ENCODE data around the gene STUM.

STUM gene

GRCh38 chr1:226643611-226644540 lies 95.3 kb downstream of the STUM start:
- no peak for DNase-seq (ENCODE audit: low read depth)
- H3K4me3 ChIP-seq (ENCODE audit: low read depth, low read length): no peak overlapping the region

DNA sequence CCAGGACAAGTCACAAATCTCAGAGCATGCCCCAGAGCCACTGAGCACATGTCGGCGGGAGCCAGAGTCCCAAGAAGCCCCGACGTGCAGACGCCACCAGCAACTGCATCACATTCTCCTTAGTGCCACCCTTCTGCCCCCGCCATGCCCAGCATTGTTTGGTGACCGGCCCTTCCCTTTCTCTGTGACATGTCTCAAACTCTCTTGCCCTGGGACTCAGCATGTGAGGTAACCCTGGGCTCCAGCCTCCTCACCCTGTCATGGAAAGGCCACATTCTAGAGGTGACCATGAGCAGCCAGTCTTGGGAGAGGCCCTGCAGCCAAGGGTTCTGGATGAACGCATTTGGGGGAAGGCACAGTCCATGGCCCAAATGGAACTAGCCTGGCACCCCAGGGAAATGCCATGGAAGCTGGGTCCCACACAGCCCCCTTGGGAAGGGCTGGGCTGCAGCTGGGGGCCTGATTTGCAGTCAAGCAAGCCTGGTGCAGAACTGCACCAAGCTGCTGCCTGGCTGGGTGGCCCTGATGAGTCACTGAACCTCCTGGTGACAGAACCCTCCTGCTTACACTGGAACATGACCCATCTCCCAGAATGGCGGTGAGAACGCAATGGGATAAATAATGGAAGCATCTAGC lies 96.1 kb downstream of the STUM start:
- DNase-seq (ENCODE audit: low read depth): no peak
- no peak overlapping the region for H3K4me3 ChIP-seq (ENCODE audit: low read depth, low read length)

GRCh38 chr1:226645279-226645976 lies 96.9 kb downstream of the STUM start:
- no peak for DNase-seq (ENCODE audit: low read depth)
- no peak overlapping the region for H3K4me3 ChIP-seq (ENCODE audit: low read depth, low read length)

- DNase-seq (ENCODE audit: low read depth): no peak
- H3K4me3 ChIP-seq (ENCODE audit: low read depth, low read length): no peak overlapping the region
These were observed 97.7 kb downstream of the STUM start for GRCh38 chr1:226646026-226646869.

- no peak for DNase-seq (ENCODE audit: low read depth)
- H3K4me3 ChIP-seq (ENCODE audit: low read depth, low read length): no peak overlapping the region
These were observed 98.4 kb downstream of the STUM start for GRCh38 chr1:226646870-226647449.

DNA sequence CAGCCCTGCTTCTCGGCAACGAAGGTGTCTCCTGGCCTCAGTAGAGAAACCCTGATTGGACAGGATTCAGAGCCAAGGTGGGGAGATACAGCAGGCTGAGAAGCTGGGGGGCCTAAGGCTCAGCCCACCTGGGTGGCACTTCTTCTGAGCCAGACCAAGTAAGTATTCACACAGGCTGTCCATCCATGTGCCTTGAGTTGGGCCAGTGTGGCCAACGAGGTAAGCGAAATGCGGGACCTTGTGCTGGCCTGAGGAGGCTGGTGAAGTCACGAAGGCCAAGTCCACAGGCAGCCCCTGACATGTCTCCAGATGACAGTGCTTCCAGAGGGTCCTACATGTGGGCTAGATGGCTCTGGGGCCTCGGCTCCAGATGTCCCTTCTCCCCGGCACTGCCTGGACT lies 99.2 kb downstream of the STUM start:
- DNase-seq (ENCODE audit: low read depth): no peak
- no peak overlapping the region for H3K4me3 ChIP-seq (ENCODE audit: low read depth, low read length)

DNA sequence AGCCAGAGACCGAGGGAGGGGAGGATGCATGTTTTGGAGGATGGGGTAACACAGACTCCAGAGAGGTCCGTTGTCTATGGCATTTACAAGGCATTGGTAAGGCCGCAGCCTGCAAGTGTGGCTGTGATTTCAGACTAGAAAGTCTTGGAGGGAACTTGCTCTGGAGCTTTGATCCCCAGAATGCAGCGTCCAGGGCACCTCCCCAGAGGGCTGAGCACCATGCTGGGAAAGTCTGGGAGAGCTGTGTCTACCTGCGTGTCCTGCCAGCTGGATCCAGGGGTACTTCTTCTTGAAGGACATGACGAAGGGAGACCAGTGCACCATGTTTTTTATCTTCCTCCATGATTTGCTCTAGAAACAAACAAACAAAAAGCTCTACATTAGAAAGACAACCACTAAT lies 99.9 kb downstream of the STUM start:
- H3K4me3 ChIP-seq (ENCODE audit: low read depth, low read length): no peak overlapping the region
- no peak for DNase-seq (ENCODE audit: low read depth)

- DNase-seq (ENCODE audit: low read depth): no peak
- H3K4me3 ChIP-seq (ENCODE audit: low read depth, low read length): no peak overlapping the region
These were observed 100.7 kb downstream of the STUM start for GRCh38 chr1:226649244-226649643.

- no peak overlapping the region for H3K4me3 ChIP-seq (ENCODE audit: low read depth, low read length)
- no peak for DNase-seq (ENCODE audit: low read depth)
These were observed 101.2 kb downstream of the STUM start for GRCh38 chr1:226649780-226650179.

DNA sequence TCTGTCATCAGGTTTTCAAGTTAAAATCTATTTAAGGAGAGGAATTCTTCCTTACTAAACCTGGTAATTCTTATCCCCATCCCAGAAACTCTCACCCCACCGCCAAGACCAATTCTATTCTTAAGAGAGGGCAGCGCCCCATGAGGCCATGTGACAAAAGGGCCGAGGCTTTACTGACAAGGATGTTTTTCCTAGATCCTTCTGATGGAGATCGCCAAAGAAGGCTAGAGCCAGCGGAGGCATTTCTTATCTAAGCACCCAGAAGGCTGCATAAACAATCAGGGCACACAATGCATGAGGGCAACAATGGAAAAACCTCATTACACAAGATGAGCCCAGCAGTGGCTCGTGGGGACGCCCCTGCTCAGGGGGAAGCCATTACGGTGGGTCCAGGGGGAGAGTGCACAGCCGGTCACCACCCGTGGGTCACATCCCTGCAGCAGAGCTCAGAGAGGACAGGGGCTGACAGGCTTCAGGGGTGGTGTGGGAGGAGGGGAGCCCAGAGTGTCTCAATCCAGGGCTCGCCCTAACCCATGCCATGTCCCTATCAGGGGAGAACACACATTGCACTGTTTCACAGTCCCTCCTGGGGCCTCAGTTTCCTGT lies 101.8 kb downstream of the STUM start:
- no peak for DNase-seq (ENCODE audit: low read depth)
- H3K4me3 ChIP-seq (ENCODE audit: low read depth, low read length): no peak overlapping the region

GRCh38 chr1:226651041-226651731 lies 102.6 kb downstream of the STUM start:
- DNase-seq (ENCODE audit: low read depth): no peak
- H3K4me3 ChIP-seq (ENCODE audit: low read depth, low read length): no peak overlapping the region

DNA sequence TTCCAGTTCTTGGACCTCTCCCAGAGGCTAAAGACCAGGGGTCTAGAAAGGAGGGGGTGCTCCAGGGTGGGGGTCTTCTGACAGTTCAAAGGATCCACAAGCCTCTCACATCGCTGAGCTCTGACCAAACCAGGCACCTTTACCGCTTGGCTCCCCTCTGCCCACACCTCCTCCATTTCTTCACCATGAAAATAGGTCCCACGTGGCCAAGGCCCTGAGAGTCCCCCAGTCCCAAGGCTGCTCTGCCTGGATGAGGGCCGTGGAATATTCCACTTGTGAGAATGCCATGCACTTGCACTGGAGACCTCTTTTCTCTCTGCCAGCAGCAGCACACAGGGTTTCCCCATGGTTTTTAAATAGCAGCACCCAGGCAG lies 103.2 kb downstream of the STUM start:
- no peak for DNase-seq (ENCODE audit: low read depth)
- no peak overlapping the region for H3K4me3 ChIP-seq (ENCODE audit: low read depth, low read length)

- H3K4me3 ChIP-seq (ENCODE audit: low read depth, low read length): no peak overlapping the region
- DNase-seq (ENCODE audit: low read depth): no peak
These were observed 104.0 kb downstream of the STUM start for GRCh38 chr1:226652613-226653012.

DNA sequence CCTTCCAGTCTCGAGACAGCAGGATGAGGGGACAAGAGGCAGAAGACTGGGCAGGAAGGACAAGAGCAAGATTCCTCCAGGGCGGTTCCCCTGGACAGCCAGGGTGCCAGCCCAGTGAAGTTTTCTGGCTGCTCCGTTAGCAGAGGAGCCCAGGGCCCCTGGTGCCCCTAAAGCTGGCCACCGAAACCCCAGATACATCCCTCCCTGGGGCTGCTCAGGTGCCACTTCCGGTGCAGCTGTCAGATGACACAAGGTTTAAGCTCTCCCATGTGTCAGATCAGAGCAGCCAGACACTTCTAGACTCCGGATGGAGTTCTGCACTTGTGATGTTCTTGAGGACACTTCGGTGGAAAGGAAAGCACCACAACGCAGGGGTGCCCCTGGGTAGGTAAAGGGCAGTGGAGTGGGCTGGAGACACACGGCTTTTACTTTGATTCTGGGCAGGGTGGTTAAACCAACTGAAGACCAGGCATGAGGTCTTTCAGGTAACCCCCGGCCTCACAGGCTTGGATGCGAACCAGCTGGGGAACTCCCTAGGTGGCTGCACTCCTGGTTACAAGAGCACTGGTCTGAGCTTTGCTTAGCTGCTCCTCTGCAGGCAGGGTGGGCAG lies 104.9 kb downstream of the STUM start:
- no peak overlapping the region for H3K4me3 ChIP-seq (ENCODE audit: low read depth, low read length)
- DNase-seq (ENCODE audit: low read depth): no peak

DNA sequence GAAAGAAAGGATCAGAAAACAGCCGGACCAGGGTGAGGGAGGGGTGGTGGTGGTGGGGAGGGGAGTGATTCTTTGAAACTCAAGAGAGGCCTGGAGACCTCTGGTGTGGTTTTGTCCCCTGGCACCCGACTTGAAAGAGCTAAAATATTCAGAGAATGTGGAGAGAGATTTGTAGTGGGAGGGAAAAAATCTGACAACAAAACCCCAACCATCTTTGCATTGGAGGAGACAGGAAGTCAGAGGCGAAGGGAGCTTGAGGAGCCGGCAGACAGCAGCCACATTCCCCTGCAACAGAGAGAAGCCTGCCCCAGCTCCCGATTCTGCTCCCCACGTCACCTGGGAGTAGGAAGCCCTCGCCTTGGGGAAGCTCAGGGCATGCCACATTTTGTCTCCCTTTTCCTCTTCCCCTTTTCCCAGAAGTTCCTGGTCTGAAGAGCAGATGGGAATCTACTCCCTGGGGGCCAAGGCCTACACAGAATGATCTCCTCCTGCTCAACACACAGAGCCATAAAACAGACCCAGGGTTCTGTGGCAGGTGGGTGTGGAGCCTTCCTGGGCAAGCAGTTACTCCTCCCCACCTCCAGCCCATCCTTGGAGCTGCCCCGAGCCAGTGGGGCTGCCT lies 105.6 kb downstream of the STUM start:
- no peak for DNase-seq (ENCODE audit: low read depth)
- H3K4me3 ChIP-seq (ENCODE audit: low read depth, low read length): no peak overlapping the region

GRCh38 chr1:226654668-226655055 lies 106.1 kb downstream of the STUM start:
- no peak for DNase-seq (ENCODE audit: low read depth)
- H3K4me3 ChIP-seq (ENCODE audit: low read depth, low read length): no peak overlapping the region

All from skeletal muscle cell (primary cell).